ENCODE data around the gene NOP9. TPM values are rescaled to one million over a fixed set of nuclear protein-coding genes. Genes with fewer than 3 reads are reported as not detected.

Gene NOP9
- total RNA-seq, 1 experiment from 2014 or later = 34.0 TPM

DNA sequence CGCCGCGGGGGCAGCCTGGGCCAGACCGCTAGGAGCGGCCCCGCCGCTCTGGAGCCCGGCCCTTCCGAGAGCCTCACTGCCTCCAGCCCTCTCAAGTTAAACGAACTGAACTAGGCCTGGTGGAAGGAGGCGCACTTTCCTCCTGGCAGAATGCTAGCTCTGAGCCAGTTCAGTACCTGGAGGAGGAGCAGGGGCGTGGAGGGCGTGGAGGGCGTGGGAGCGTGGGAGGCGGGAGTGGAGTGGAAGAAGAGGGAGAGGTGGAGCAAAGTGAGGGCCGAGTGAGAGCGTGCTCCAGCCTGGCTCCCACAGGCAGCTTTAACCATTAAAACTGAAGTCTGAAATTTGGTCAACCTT, 16.9 kb downstream of the NOP9 start:
- DNase-seq (ENCODE audit: low spot score) = no peak
- BruUV-seq (replicated peaks) = no TSS peak
- no peaks in the 10 kb centered on the region for H3K4me1 ChIP-seq (ENCODE audit: insufficient read depth, low read length, poor library complexity, severe bottlenecking)
- TF ChIP-seq, protein P1, sequence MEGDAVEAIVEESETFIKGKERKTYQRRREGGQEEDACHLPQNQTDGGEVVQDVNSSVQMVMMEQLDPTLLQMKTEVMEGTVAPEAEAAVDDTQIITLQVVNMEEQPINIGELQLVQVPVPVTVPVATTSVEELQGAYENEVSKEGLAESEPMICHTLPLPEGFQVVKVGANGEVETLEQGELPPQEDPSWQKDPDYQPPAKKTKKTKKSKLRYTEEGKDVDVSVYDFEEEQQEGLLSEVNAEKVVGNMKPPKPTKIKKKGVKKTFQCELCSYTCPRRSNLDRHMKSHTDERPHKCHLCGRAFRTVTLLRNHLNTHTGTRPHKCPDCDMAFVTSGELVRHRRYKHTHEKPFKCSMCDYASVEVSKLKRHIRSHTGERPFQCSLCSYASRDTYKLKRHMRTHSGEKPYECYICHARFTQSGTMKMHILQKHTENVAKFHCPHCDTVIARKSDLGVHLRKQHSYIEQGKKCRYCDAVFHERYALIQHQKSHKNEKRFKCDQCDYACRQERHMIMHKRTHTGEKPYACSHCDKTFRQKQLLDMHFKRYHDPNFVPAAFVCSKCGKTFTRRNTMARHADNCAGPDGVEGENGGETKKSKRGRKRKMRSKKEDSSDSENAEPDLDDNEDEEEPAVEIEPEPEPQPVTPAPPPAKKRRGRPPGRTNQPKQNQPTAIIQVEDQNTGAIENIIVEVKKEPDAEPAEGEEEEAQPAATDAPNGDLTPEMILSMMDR (conservative IDR thresholded peaks at IDR 0.05; ENCODE audit: low read depth, low read length) = no peak
- no peak for TF ChIP-seq EZH2 (IDR thresholded peaks at IDR 0.05; ENCODE audit: borderline replicate concordance, low read depth, low read length, poor library complexity, severe bottlenecking)
- H3K36me3 ChIP-seq (ENCODE audit: insufficient read depth, low read length, poor library complexity, severe bottlenecking) = no peaks in the 10 kb centered on the region
- H3K27ac ChIP-seq (ENCODE audit: low read depth, low read length, poor library complexity, severe bottlenecking) = no peak overlapping the region
- intact Hi-C loops (cut with micrococcal nuclease; ENCODE audit: unreplicated experiment) = no loop called here
- H3K27me3 ChIP-seq (replicated peaks; ENCODE audit: insufficient read depth, low read depth, low read length, poor library complexity) = no peaks in the 10 kb centered on the region
- ChIA-PET POLR2A (ENCODE audit: low non-redundant PET) (no interaction called here), CTCF (no interaction called here)
- H3K9me3 ChIP-seq (ENCODE audit: low read depth, low read length, poor library complexity, severe bottlenecking) = no peaks in the 10 kb centered on the region
- no peak overlapping the region for H3K4me3 ChIP-seq (ENCODE audit: low read depth, low read length, poor library complexity, severe bottlenecking)

DNA sequence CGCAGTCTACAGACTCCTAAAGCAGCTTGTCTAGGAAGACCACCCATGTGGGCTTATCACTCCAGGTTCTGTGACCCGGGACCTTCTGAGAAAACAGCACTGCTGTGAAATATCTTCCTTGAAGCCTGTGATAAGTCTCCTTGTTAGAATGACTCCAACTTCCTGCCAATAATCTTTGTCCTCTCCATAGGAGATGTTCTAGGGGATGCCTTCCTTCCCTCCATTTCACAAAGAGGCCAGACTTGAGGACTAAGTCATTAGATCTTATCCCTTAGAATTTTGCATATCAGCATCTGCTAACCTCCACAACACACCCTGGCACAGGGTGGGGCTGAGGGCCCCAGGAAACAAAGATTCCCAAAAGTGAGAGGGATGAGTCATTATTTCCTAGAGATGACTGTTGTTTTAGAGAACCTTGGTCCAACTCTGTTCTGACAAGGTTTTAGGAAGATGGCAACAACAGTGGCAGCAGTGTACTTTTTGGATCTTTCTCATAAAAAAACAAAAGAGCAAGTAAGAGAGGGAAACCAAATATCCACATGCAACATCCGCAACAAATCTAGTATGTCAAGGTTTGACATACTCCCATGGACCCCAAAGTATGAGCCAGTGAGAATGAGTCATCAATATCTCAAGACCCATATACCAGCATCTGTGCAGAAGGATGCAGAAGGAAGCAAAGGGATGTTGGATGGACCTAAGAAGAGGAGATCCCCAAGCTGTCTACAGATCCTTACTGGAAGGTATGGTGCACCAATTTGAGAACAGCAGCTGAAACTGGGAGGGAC, 17.7 kb downstream of the NOP9 start:
- no TSS peak for BruUV-seq (replicated peaks)
- no peak overlapping the region for H3K27ac ChIP-seq (ENCODE audit: low read depth, low read length, poor library complexity, severe bottlenecking)
- DNase-seq (ENCODE audit: low spot score) = no peak
- H3K36me3 ChIP-seq (ENCODE audit: insufficient read depth, low read length, poor library complexity, severe bottlenecking) = no peaks in the 10 kb centered on the region
- H3K27me3 ChIP-seq (replicated peaks; ENCODE audit: insufficient read depth, low read depth, low read length, poor library complexity) = no peaks in the 10 kb centered on the region
- H3K4me1 ChIP-seq (ENCODE audit: insufficient read depth, low read length, poor library complexity, severe bottlenecking) = no peaks in the 10 kb centered on the region
- H3K4me3 ChIP-seq (ENCODE audit: low read depth, low read length, poor library complexity, severe bottlenecking) = no peak overlapping the region
- POLR2A ChIA-PET (ENCODE audit: low non-redundant PET) = no interaction called here
- no peaks in the 10 kb centered on the region for H3K9me3 ChIP-seq (ENCODE audit: low read depth, low read length, poor library complexity, severe bottlenecking)
- CTCF ChIA-PET = interaction anchor here (0.9 kb wide), 1 partner anchor 17 kb away, joined by 3 read pairs; the partner anchor contains the start of gene NOP9
- intact Hi-C loops (cut with micrococcal nuclease; ENCODE audit: unreplicated experiment) = no loop called here
- TF ChIP-seq, protein P1 (conservative IDR thresholded peaks at IDR 0.05; ENCODE audit: low read depth, low read length) = no peak
- TF ChIP-seq EZH2 (IDR thresholded peaks at IDR 0.05; ENCODE audit: borderline replicate concordance, low read depth, low read length, poor library complexity, severe bottlenecking) = no peak

DNA sequence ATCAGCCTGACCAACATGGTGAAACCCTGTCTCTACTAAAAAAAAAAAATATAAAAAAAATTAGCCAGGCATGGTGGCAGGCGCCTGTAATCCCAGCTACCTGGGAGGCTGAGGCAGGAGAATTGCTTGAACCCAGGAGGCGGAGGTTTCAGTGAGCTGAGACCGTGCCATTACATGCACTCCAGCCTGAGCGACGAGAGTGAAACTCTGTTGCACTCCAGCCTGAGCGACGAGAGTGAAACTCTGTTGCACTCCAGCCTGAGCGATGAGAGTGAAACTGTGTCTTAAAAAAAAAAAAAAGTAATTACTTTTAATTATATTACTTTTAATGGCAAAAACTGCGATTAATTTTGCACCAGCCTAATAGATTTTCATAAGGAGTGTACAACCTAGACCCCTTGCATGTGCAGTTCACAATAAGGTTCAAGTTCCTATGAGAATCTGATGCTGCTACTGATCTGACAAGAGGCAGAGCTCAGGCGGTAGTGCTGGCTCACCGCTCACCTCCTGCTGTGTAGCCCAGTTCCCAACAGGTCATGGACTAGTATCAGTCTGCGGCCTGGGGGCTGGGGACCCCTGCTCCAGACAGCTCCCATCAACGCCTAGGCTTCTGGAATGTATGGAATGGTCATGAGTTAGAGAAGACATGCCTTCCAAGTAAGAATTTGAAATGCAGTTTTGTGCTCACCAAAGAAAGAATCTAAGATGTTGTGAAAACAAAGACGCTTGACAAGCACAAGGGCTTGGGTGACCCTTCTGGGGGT, 21.7 kb downstream of the NOP9 start:
- H3K4me1 ChIP-seq (ENCODE audit: insufficient read depth, low read length, poor library complexity, severe bottlenecking) = no peaks in the 10 kb centered on the region
- ChIA-PET CTCF (interaction anchor here (1.0 kb wide), 1 partner anchor 10 kb away, joined by 10 read pairs; no protein-coding TSS in a partner anchor), POLR2A (ENCODE audit: low non-redundant PET) (interaction anchor here (0.6 kb wide), 1 partner anchor 191 kb away, joined by 4 read pairs; the partner anchor contains the start of gene FITM1)
- BruUV-seq (replicated peaks) = no TSS peak
- intact Hi-C loops (cut with micrococcal nuclease; ENCODE audit: unreplicated experiment) = no loop called here
- no peaks in the 10 kb centered on the region for H3K36me3 ChIP-seq (ENCODE audit: insufficient read depth, low read length, poor library complexity, severe bottlenecking)
- H3K9me3 ChIP-seq (ENCODE audit: low read depth, low read length, poor library complexity, severe bottlenecking) = no peaks in the 10 kb centered on the region
- TF ChIP-seq EZH2 (IDR thresholded peaks at IDR 0.05; ENCODE audit: borderline replicate concordance, low read depth, low read length, poor library complexity, severe bottlenecking) = no peak
- TF ChIP-seq, protein P1 (conservative IDR thresholded peaks at IDR 0.05; ENCODE audit: low read depth, low read length) = no peak
- no peak overlapping the region for H3K4me3 ChIP-seq (ENCODE audit: low read depth, low read length, poor library complexity, severe bottlenecking)
- H3K27me3 ChIP-seq (replicated peaks; ENCODE audit: insufficient read depth, low read depth, low read length, poor library complexity) = no peaks in the 10 kb centered on the region
- no peak for DNase-seq (ENCODE audit: low spot score)
- H3K27ac ChIP-seq (ENCODE audit: low read depth, low read length, poor library complexity, severe bottlenecking) = no peak overlapping the region
